ENCODE data around the gene JAG2.

JAG2 gene

DNA sequence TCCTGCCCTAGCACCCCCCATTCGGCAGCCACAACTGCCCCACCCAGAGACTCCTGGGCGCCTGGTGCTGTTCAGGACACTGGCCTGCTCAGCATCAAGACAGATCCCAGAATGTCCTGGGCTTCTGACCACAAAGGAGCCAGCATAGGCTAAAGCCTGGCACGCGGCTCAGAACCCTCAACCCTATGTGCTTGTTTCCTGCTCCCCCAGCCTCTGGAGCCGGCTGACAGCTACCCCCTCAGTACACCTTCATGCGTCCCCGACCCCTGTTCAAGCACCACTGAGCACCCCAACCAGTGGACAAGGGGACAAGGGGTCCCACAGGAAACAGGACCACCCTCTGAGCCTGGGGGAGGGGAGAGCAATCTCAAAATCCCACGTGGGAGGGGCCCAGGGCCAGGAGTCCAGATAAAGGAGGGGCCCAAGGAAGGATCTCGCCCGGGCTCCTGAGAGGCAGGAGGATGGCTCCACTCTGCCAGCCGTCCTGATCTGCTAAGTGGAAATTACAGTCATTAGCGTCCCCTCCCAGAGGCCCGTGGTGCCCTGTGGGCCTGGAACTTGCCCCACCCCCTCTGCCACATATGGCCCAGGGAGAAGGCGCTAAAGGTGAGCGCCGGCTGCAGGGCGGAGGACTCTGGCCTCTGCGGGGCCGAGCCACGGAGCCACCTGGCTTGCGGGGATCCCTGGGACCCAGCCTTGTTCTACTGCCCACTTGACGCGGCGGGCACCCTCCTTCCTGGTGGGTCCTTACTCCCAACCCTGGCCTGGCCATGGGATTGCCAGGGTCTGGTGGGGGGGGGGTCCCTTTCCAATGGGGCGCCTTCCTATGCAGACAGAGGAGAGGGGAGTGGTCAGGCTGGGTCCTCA, 76.2 kb downstream of the JAG2 start:
- DNase-seq (ENCODE audit: low read depth in 2 of 2), result no peak

GRCh38 chr14:105091517-105092170, 76.9 kb downstream of the JAG2 start:
- no peak for DNase-seq (ENCODE audit: low read depth in 2 of 2)

- no peak for DNase-seq (ENCODE audit: low read depth in 2 of 2)
These were observed 77.5 kb downstream of the JAG2 start for GRCh38 chr14:105091054-105091516.

All from activated CD4-positive, alpha-beta T cell treated with anti-CD3 and anti-CD28 coated beads for 24 hours (primary cell).